ENCODE results near the gene PRELP.
"Not testable (repeated sequence)": the region's sequence is repeated elsewhere in the genome, so short reads cannot be mapped to it uniquely, and the experiment has no call there.

Gene PRELP

GRCh38 chr1:203454986-203455471, 20.6 kb upstream of the PRELP start:
- DNase-seq: no peak

DNA sequence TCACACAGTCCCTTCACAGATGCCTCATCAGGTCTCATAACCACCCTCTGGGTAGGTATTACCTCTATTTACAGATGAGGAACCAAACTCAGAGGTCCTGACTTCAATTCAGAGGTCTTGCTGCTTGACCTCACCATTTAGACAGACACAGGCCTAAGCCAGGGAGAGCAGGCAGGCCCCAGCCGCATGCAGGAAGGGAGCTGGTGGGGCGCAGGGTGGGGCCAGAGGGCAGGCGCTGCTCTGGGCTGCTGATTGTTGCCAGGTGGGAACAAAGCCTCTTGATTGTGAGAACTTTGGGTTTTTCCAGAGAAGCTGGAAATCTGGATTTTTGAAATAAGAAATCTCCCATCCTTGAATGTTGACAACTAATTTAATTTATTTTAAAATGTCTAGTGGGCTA, 19.9 kb upstream of the PRELP start:
- DNase-seq: no peak

- DNase-seq: no peak
These were observed 19.0 kb upstream of the PRELP start for GRCh38 chr1:203456577-203456976.

DNA sequence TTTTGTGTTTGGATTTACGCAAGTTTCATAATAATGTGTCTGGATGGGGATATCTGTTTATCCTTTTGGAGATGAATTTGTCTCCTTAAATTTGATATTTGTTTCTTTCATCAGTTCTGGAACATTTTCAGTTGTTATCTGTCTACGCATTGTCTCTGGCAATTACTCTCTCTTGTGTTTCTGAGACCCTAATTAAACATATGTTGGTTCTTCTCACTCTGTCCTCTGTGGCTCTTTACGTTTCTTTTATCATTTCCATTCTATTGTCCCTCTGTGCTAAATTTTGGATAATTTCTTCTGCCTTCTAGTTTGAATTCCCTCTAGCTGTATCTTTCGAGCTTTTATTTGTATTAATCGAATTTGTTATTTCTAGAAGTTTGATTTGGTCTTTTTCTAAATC, 17.5 kb upstream of the PRELP start:
- no peak for DNase-seq

DNA sequence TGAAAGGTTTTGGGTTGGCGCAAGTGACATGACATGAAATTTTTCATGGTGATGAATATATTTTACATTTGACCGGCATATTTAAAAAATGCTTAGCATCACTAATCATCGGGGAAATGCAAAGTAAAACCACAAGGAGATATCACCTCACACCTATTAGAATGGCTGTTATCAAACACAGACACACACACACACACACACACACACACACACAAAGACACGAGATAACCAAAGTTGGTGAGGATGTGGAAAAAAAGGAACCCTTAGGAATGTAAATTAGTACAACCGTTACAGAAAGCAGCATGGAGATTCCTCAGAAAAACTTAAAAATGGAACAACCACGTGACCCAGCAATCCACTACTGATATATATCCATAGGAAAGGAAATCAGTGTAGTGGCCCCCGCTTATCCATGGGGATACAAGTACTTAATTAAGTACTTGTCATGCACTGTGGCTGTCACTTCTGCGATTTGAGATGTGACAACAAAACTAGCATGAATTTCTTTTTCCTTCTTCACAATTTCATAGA, 15.9 kb upstream of the PRELP start:
- no peak for DNase-seq

- no peak for DNase-seq
These were observed 13.9 kb upstream of the PRELP start for GRCh38 chr1:203461717-203462116.

DNA sequence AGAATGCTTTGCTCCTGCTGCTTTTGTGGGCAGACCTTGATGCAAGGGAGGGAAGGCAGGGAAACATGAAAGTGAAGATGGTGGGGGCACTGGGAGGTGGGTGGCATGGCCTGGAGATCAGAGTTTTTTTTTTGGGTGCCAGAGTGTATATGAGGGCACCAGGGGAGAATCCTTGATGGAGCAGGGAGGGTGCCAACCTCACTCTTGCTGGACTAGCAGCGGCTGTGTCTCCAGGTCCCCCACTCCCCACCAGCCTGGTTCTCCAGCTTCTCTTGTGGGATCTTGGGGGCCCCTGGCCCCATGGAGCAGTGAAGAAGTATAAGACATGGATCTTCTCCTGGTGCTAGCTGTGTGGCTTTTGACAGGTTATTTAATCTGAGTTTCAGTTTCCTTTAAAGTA, 13.5 kb upstream of the PRELP start:
- no peak for DNase-seq

DNA sequence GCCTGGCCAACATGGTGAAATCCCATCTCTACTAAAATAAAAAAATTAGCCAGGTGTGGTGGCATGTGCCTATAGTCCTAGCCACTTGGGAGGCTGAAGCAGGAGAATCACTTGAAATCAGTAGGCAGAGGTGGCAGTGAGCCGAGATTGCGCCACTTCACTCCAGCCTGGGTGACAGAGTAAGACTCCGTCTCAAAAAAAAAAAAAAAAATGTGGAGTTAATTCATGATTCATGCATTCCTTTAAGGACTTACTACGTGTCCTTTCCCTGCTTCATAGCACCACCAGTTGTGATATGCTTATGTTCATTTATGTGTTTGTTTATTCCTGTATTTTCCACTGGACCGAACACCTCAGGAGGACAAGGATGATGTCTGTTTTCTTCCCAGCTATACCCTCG, 12.7 kb upstream of the PRELP start:
- no peak for DNase-seq

DNA sequence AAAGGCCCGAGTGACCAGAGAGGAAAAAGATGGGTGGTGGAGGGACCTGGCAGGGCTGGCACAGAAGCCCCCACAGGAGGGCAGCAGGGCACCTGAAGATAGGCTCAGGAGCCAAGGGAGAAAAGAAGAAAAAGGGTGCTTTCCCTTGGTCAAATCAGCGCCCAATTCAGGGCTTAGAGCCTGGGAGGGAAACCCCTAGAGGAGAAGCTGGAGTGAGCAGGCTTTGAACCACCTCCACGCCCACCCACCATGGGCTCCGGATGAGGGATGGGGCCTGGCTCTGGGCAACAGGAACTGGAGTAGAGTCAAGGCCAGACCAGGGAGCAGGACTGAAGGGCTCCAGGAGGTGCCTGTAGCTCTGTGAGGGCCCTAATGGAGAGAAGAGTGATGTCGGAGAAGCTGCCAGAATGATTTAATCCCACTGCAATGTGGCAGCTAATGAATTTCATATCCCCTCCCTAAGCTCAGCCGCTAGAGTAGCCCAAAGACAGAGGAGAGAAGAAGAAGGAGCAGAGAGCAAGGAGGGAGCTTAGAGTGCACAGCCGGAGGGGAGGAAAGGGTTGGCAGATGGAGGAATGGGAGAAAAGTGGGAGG, 12.0 kb upstream of the PRELP start:
- DNase-seq: no peak

DNA sequence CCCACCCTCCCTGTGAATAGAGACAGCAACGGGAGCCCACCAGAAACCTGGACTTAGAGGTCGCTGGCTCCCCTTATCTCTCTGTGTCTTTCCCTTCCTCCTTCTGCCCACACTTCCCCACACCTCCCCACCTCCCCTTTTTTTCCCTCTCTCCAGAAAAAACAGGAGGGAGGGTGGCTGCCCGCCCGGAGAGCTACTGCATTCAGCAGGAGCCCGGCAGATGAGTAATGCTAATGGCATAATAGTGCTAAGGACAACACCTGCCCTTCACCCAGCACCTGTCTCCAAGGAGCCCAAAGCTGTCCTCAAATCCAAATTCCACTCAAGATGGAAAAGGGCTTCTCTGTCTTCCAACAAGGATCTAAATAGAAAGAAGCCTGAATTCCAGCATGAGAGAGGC, 11.4 kb upstream of the PRELP start:
- no peak for DNase-seq

- DNase-seq: no peak
These were observed 10.9 kb upstream of the PRELP start for GRCh38 chr1:203464743-203465142.

GRCh38 chr1:203465146-203465798, 10.3 kb upstream of the PRELP start:
- DNase-seq: no peak

GRCh38 chr1:203465948-203466347, 9.7 kb upstream of the PRELP start:
- no peak for DNase-seq

GRCh38 chr1:203466906-203467549, 8.6 kb upstream of the PRELP start:
- DNase-seq: not testable (repeated sequence)

- DNase-seq: no peak
These were observed 8.1 kb upstream of the PRELP start for GRCh38 chr1:203467550-203467921.

- no peak for DNase-seq
These were observed 7.3 kb upstream of the PRELP start for GRCh38 chr1:203468326-203468725.

DNA sequence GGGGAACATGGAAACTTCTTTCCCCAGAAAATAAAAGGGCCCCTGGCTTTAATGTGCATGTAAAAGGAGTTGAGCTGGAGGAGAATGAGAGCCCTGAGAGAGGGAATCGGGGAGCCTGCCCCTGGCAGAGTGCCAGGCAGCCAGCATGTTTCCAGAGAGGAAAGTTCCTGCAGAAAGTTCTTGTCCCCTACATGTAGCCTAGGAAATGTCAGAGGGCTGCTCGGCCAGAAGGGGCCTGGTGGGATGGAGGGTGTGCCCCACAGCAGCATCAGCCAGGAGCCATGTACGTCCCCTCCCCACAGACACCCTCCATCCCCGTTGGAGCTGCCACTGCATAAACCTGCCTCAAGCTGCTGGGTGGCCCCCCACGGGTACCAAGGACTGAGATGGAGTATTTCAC, 5.4 kb upstream of the PRELP start:
- DNase-seq: no peak

GRCh38 chr1:203471841-203472240, 3.8 kb upstream of the PRELP start:
- no peak for DNase-seq

- no peak for DNase-seq
These were observed 2.3 kb upstream of the PRELP start for GRCh38 chr1:203473281-203473680.

DNA sequence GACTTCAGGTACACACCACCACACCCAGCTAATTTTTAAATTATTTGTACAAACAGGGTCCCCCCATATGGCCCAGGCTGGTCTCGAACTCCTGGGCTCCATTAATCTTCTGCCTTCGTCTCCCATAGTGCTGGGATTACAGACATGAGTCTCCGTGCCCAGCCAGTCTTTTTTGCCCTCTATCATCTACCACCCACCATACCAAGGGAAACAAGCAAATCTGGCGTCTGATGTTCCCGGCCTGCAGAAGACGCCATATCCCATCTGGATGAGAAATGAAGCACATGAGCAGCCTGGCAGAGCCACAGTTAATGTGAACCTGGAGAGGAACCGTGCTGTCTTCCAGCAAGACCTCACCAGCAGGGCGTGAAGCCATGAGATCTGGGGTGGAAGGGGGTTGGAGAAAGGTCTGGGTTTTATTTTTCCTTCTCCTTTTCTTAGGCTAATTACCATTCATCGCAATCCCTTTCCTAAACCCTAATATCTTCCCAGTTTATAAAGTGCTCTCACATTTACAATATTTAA, 1.8 kb upstream of the PRELP start:
- DNase-seq: no peak

DNA sequence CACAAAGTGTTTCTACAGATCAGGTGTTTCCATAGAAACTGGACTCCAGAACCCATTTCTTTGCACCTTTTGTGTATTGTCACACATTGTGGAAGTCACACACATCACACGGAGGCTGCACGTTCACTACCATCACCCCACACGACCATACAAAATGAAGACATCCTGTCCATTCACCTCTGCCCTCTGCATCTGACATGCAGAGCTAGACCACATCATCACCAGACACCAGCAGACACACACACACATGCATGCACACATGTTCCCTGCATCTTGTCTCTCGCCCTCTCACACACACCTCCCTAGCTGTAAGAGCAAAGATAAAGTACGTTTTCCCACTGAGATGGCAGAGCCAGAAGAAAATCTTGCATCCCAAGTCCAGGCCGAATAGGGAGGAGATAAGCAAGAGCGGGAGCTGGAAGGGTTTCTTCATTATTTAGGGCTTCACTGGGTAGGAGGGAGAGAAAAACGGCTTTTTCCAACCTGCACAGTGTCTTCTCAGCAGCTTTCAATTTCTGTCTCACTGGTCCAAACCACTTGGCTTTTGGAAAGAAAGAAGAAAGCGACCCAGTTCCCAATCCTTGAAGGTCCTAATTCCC, 709 bp downstream of the PRELP start:
- no peak for DNase-seq

DNA sequence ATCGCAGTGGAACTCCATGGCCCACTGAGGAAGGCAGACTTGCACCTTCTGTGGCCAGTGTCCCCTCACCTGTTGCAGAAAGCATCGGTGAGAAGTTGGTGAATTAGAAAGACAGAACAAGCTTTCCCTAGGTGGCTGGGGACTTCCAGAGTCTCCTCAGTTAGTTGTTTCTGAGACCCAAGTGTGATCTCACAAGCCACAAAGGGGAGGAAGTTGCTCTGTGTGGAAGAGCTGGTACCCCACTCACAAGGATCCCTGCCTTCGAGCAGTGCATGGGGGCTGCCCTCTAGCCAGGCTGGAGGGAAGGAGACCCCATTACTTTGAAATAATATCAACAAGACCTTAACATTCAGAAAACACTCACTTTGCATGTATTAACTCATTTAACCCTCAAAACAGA, 2.1 kb downstream of the PRELP start:
- no peak for DNase-seq

- DNase-seq: no peak
These were observed 2.6 kb downstream of the PRELP start for GRCh38 chr1:203478231-203478630.

DNA sequence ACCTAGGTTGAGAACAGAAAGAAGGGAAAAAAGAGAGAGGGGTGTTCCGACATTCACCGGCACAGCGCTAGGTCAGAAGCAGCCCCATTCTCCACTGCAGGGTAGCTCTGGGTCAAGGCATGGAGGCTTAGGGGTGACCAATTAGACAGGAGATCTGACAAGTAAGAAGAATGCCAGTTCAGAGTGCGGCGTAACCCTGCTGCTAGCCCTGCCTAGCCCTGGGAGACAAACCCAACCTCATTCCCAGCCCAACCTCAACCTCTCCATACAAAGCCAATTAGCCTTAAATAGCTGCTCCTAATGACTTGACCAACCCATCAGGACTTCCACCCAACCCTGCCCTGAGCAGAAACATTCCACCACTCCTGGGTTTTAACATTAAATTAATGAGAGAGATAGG, 3.4 kb downstream of the PRELP start:
- DNase-seq: no peak
